Parathyroid adenoma (tissue), 2 donors: ENCODE results near the gene RRBP1.
"Not testable (repeated sequence)": the region's sequence is repeated elsewhere in the genome, so short reads cannot be mapped to it uniquely, and the experiment has no call there.

Experiments
- H2AFZ ChIP-seq: fragments of 300-600 bp; sonication (generic); one replicate; pipeline ENCODE4 v1.7.0; 2017; ENCODE audit warnings: antibody characterized with exemption, mild to moderate bottlenecking
- H3K27ac ChIP-seq: fragments of 300-600 bp; sonication (generic); one replicate; pipeline ENCODE4 v1.7.0; 2017
- H3K27me3 ChIP-seq: fragments of 300-600 bp; sonication (generic); one replicate; pipeline ENCODE4 v1.7.0; 2017; ENCODE audit warnings: low read length; ENCODE audit not compliant: control insufficient read depth, insufficient read depth
- H3K36me3 ChIP-seq: fragments of 300-600 bp; sonication (generic); one replicate; pipeline ENCODE4 v1.7.0; 2017; ENCODE audit warnings: low read length; ENCODE audit not compliant: control insufficient read depth, insufficient read depth
- H3K4me1 ChIP-seq: fragments of 300-600 bp; sonication (generic); one replicate; pipeline ENCODE4 v1.7.0; 2017; ENCODE audit warnings: control low read depth
- H3K4me2 ChIP-seq: fragments of 300-600 bp; sonication (generic); one replicate; pipeline ENCODE4 v1.7.0; 2017; ENCODE audit warnings: low read length
- H3K4me3 ChIP-seq: fragments of 300-600 bp; sonication (generic); one replicate; pipeline ENCODE4 v1.7.0; 2017; ENCODE audit warnings: low read depth, low read length
- H3K79me2 ChIP-seq: fragments of 300-600 bp; sonication (generic); one replicate; pipeline ENCODE4 v1.7.0; 2017; ENCODE audit warnings: control low read depth
- H3K9ac ChIP-seq: fragments of 300-600 bp; sonication (generic); one replicate; pipeline ENCODE4 v1.7.0; 2017; ENCODE audit warnings: mild to moderate bottlenecking
- H3K9me3 ChIP-seq: fragments of 300-600 bp; sonication (generic); one replicate; pipeline ENCODE4 v1.7.0; 2017; ENCODE audit warnings: low read length; ENCODE audit not compliant: control insufficient read depth
- TF ChIP-seq, protein P1 (sequence below): fragments of 300-600 bp; sonication (generic); IDR thresholded peaks from one replicate; pipeline ENCODE4 v1.7.0; 2017; ENCODE audit warnings: antibody characterized with exemption, mild to moderate bottlenecking
- donor health status: primary hyperparathyroidism.

RRBP1 gene

GRCh38 chr20:17709361-17710293 is 27.6 kb upstream of the RRBP1 start:
- Histone ChIP-seq H3K36me3 (no peaks in the 10 kb centered on the region), H3K4me2 (no peak overlapping the region), H3K9ac (no peak overlapping the region), H3K27ac (no peak overlapping the region), H3K27me3 (no peaks in the 10 kb centered on the region), H3K4me1 (peaks cover 2% of the 10 kb centered on the region), H2AFZ (no peak overlapping the region), H3K4me3 (no peak overlapping the region), H3K79me2 (no peaks in the 10 kb centered on the region), H3K9me3 (no peaks in the 10 kb centered on the region)
- TF ChIP-seq, protein P1, sequence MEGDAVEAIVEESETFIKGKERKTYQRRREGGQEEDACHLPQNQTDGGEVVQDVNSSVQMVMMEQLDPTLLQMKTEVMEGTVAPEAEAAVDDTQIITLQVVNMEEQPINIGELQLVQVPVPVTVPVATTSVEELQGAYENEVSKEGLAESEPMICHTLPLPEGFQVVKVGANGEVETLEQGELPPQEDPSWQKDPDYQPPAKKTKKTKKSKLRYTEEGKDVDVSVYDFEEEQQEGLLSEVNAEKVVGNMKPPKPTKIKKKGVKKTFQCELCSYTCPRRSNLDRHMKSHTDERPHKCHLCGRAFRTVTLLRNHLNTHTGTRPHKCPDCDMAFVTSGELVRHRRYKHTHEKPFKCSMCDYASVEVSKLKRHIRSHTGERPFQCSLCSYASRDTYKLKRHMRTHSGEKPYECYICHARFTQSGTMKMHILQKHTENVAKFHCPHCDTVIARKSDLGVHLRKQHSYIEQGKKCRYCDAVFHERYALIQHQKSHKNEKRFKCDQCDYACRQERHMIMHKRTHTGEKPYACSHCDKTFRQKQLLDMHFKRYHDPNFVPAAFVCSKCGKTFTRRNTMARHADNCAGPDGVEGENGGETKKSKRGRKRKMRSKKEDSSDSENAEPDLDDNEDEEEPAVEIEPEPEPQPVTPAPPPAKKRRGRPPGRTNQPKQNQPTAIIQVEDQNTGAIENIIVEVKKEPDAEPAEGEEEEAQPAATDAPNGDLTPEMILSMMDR = no peak

DNA sequence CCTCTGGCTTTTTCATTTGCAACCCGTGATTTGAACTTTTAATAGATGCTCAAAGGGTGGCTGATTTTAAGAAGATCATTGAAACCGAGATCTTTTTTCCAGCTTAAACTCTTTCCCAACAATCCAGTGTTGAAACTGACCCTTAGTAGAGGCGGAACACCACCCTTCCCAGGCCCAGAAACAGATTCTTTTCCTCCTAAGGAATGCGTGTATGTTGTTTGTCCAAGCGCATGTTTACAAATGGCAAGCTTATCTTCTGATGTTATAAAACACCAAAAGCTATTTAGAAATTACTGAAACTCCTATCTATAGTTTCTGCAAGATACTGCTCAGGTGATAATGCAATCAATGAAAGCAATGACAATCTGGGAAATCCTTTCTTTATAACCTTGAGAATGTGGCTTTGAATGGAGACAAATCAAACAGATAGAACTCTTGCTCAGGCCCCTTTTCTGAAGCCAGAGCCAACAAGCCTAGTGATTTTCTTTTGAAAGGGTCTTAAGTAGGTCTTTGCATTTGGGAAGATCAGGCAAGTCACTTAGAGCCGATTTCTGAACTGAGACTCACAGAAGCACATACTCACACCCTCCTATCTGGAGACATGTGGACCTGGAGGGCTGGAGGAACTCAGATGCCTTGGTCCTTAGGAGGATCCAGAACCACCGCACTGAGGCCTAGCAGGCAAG is 26.8 kb upstream of the RRBP1 start:
- no peaks in the 10 kb centered on the region for H3K36me3 ChIP-seq
- no peaks in the 10 kb centered on the region for H3K79me2 ChIP-seq
- no peak overlapping the region for H3K9ac ChIP-seq
- H3K4me1 ChIP-seq = no peaks in the 10 kb centered on the region
- no peak overlapping the region for H3K4me2 ChIP-seq
- no peak overlapping the region for H2AFZ ChIP-seq
- H3K4me3 ChIP-seq = no peak overlapping the region
- H3K27me3 ChIP-seq = no peaks in the 10 kb centered on the region
- no peaks in the 10 kb centered on the region for H3K9me3 ChIP-seq
- TF ChIP-seq, protein P1 = no peak
- no peak overlapping the region for H3K27ac ChIP-seq

GRCh38 chr20:17707951-17708350 is 25.9 kb upstream of the RRBP1 start:
- H3K27ac ChIP-seq, H3K4me3 ChIP-seq, H3K79me2 ChIP-seq, H3K4me2 ChIP-seq, H3K9ac ChIP-seq, H3K9me3 ChIP-seq, H2AFZ ChIP-seq, H3K27me3 ChIP-seq, H3K4me1 ChIP-seq, H3K36me3 ChIP-seq: not testable (repeated sequence)

GRCh38 chr20:17706632-17707031 is 24.6 kb upstream of the RRBP1 start:
- TF ChIP-seq, protein P1 = no peak
- Histone ChIP-seq H3K4me2 (no peak overlapping the region), H3K36me3 (no peaks in the 10 kb centered on the region)

GRCh38 chr20:17705916-17706315 is 23.9 kb upstream of the RRBP1 start:
- Histone ChIP-seq H3K4me3 (no peak overlapping the region), H3K9me3 (no peaks in the 10 kb centered on the region), H3K27me3 (no peaks in the 10 kb centered on the region), H3K4me1 (no peaks in the 10 kb centered on the region), H3K36me3 (no peaks in the 10 kb centered on the region), H3K4me2 (no peak overlapping the region), H3K79me2 (no peaks in the 10 kb centered on the region), H2AFZ (no peak overlapping the region), H3K27ac (no peak overlapping the region), H3K9ac (no peak overlapping the region)
- TF ChIP-seq, protein P1 = no peak

More at GRCh38 chr20:17706632-17707031, 24.6 kb upstream of the RRBP1 start:
- Histone ChIP-seq H3K9me3 (no peaks in the 10 kb centered on the region), H3K79me2 (no peaks in the 10 kb centered on the region), H3K27ac (no peak overlapping the region), H2AFZ (no peak overlapping the region), H3K4me1 (no peaks in the 10 kb centered on the region), H3K27me3 (no peaks in the 10 kb centered on the region), H3K4me3 (no peak overlapping the region), H3K9ac (no peak overlapping the region)
